ENCODE data around the gene RNU1-3.
"Not testable (repeated sequence)": the region's sequence is repeated elsewhere in the genome, so short reads cannot be mapped to it uniquely, and the experiment has no call there.

RNU1-3 gene

GRCh38 chr1:16636551-16637195 is 30.1 kb downstream of the RNU1-3 start:
- DNase-seq, result not testable (repeated sequence)

- DNase-seq, result peak; percentile 8
Observed at GRCh38 chr1:16635959-16636358, 30.8 kb downstream of the RNU1-3 start.

GRCh38 chr1:16633540-16634282 is 33.0 kb downstream of the RNU1-3 start:
- DNase-seq, result not testable (repeated sequence)

- DNase-seq, result peak; percentile 7
Observed at GRCh38 chr1:16632044-16632850, 34.5 kb downstream of the RNU1-3 start.

- no peak for DNase-seq
Observed at GRCh38 chr1:16631248-16632043, 35.3 kb downstream of the RNU1-3 start.

GRCh38 chr1:16630661-16631247 is 36.0 kb downstream of the RNU1-3 start:
- DNase-seq, result peak; percentile 9

- peak; percentile 9 for DNase-seq
Observed at GRCh38 chr1:16629916-16630530, 36.7 kb downstream of the RNU1-3 start.

GRCh38 chr1:16628361-16629111 is 38.2 kb downstream of the RNU1-3 start:
- peak; percentile 11 for DNase-seq

- not testable (repeated sequence) for DNase-seq
Observed at GRCh38 chr1:16626409-16626983, 40.3 kb downstream of the RNU1-3 start.

GRCh38 chr1:16625497-16626408 is 41.0 kb downstream of the RNU1-3 start:
- peak; percentile 20 for DNase-seq

GRCh38 chr1:16623812-16624719 is 42.7 kb downstream of the RNU1-3 start:
- peak; percentile 12 for DNase-seq

GRCh38 chr1:16623337-16623736 is 43.4 kb downstream of the RNU1-3 start:
- DNase-seq, result peak; percentile 10

- DNase-seq, result peak; percentile 12
Observed at GRCh38 chr1:16621681-16622315, 45.0 kb downstream of the RNU1-3 start.

- DNase-seq, result no peak
Observed at GRCh38 chr1:16621300-16621658, 45.5 kb downstream of the RNU1-3 start.

- peak; percentile 20 for DNase-seq
Observed at GRCh38 chr1:16619803-16620501, 46.8 kb downstream of the RNU1-3 start.

- DNase-seq, result peak; percentile 18
Observed at GRCh38 chr1:16618719-16619118, 48.0 kb downstream of the RNU1-3 start.

Data from activated CD4-positive, alpha-beta T cell treated with anti-CD3 and anti-CD28 coated beads for 1 hour (primary cell).